ENCODE measurements around the gene EIF4E.
A peak's percentile ranks its signal among the peaks of the same experiment; 100 is the strongest.
"Not testable (repeated sequence)": the region's sequence is repeated elsewhere in the genome, so short reads cannot be mapped to it uniquely, and the experiment has no call there.

Gene EIF4E

GRCh38 chr4:98935633-98936032 is 6.7 kb upstream of the EIF4E start:
- Histone ChIP-seq H3K4me1 (ENCODE audit: insufficient read depth, low read length, severe bottlenecking) (peaks cover 7% of the 10 kb centered on the region), H3K4me3 (ENCODE audit: low read depth, low read length, poor library complexity, severe bottlenecking) (no peak overlapping the region), H3K9me3 (ENCODE audit: low read length) (no peaks in the 10 kb centered on the region), H3K9me2 (ENCODE audit: low read depth, low read length) (no peaks in the 10 kb centered on the region), H3K9ac (ENCODE audit: low read length) (no peak overlapping the region), H2AFZ (ENCODE audit: low read length) (no peak overlapping the region), H4K20me1 (ENCODE audit: insufficient read depth, low read length) (no peaks in the 10 kb centered on the region), H3K79me2 (ENCODE audit: insufficient read depth, low read length) (no peaks in the 10 kb centered on the region), H3K36me3 (ENCODE audit: insufficient read depth, low read length) (no peaks in the 10 kb centered on the region; the same call in 1 of the 2 replicates), H3K4me2 (ENCODE audit: low read length) (no peak overlapping the region), H3F3A (ENCODE audit: insufficient read depth, low read length) (no peaks in the 10 kb centered on the region), H3K27ac (ENCODE audit: low read depth, low read length, poor library complexity, severe bottlenecking) (no peak overlapping the region), H3K27me3 (ENCODE audit: insufficient read depth, low read length) (no peaks in the 10 kb centered on the region)
- no peak for TF ChIP-seq EZH2 (IDR thresholded peaks at IDR 0.05; ENCODE audit: borderline replicate concordance, low read length)
- no peak for TF ChIP-seq CTCF (IDR thresholded peaks at IDR 0.05; ENCODE audit: low read length)

DNA sequence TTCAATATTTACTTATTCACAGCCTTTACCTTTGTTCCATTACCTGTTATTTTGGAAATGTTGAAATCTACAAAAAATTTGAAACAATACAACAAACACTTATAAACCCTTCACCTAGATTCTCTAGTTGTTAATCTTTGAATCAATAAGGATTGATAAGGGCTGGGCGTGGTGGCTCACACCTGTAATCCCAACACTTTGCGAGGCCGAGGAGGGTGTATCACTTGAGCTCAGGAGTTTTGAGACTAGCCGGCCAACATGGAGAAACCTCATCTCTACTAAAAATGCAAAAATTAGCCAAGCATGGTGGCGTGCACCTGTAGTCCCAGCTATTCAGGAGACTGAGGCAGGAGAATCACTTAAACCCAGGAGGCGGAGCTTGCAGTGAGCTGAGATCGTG is 5.9 kb upstream of the EIF4E start:
- H3F3A ChIP-seq (ENCODE audit: insufficient read depth, low read length); H3K27ac ChIP-seq (ENCODE audit: low read depth, low read length, poor library complexity, severe bottlenecking); H4K20me1 ChIP-seq (ENCODE audit: insufficient read depth, low read length); H3K36me3 ChIP-seq (ENCODE audit: insufficient read depth, low read length); H2AFZ ChIP-seq (ENCODE audit: low read length); H3K9me2 ChIP-seq (ENCODE audit: low read depth, low read length); H3K4me3 ChIP-seq (ENCODE audit: low read depth, low read length, poor library complexity, severe bottlenecking); H3K9me3 ChIP-seq (ENCODE audit: low read length); H3K79me2 ChIP-seq (ENCODE audit: insufficient read depth, low read length); H3K9ac ChIP-seq (ENCODE audit: low read length); H3K4me2 ChIP-seq (ENCODE audit: low read length); H3K27me3 ChIP-seq (ENCODE audit: insufficient read depth, low read length): not testable (repeated sequence)
- peaks cover 12% of the 10 kb centered on the region for H3K4me1 ChIP-seq (ENCODE audit: insufficient read depth, low read length, severe bottlenecking)

GRCh38 chr4:98932539-98932938 is 3.6 kb upstream of the EIF4E start:
- no peaks in the 10 kb centered on the region; the same call in 1 of the 2 replicates for H3K36me3 ChIP-seq (ENCODE audit: insufficient read depth, low read length)
- no peak overlapping the region for H3K4me3 ChIP-seq (ENCODE audit: low read depth, low read length, poor library complexity, severe bottlenecking)
- no peaks in the 10 kb centered on the region for H3K27me3 ChIP-seq (ENCODE audit: insufficient read depth, low read length)
- no peaks in the 10 kb centered on the region for H3F3A ChIP-seq (ENCODE audit: insufficient read depth, low read length)
- H3K4me2 ChIP-seq (ENCODE audit: low read length): no peak overlapping the region
- no peak overlapping the region for H3K27ac ChIP-seq (ENCODE audit: low read depth, low read length, poor library complexity, severe bottlenecking)
- no peaks in the 10 kb centered on the region for H3K9me2 ChIP-seq (ENCODE audit: low read depth, low read length)
- TF ChIP-seq CTCF (IDR thresholded peaks at IDR 0.05; ENCODE audit: low read length) (no peak), EZH2 (IDR thresholded peaks at IDR 0.05; ENCODE audit: borderline replicate concordance, low read length) (no peak)
- no peaks in the 10 kb centered on the region for H4K20me1 ChIP-seq (ENCODE audit: insufficient read depth, low read length)
- H2AFZ ChIP-seq (ENCODE audit: low read length): no peak overlapping the region
- no peaks in the 10 kb centered on the region for H3K9me3 ChIP-seq (ENCODE audit: low read length)
- peaks cover 10% of the 10 kb centered on the region for H3K79me2 ChIP-seq (ENCODE audit: insufficient read depth, low read length)
- H3K4me1 ChIP-seq (ENCODE audit: insufficient read depth, low read length, severe bottlenecking): peaks cover 16% of the 10 kb centered on the region
- no peak overlapping the region for H3K9ac ChIP-seq (ENCODE audit: low read length)

- Histone ChIP-seq H3K4me3 (ENCODE audit: low read depth, low read length, poor library complexity, severe bottlenecking) (peak overlapping the region; percentile 84), H3K79me2 (ENCODE audit: insufficient read depth, low read length) (peaks cover 31% of the 10 kb centered on the region), H3K27me3 (ENCODE audit: insufficient read depth, low read length) (no peaks in the 10 kb centered on the region), H3K4me2 (ENCODE audit: low read length) (peak overlapping the region; percentile 77), H3K4me1 (ENCODE audit: insufficient read depth, low read length, severe bottlenecking) (peaks cover 27% of the 10 kb centered on the region), H2AFZ (ENCODE audit: low read length) (no peak overlapping the region), H3F3A (ENCODE audit: insufficient read depth, low read length) (no peaks in the 10 kb centered on the region), H4K20me1 (ENCODE audit: insufficient read depth, low read length) (no peaks in the 10 kb centered on the region), H3K9me2 (ENCODE audit: low read depth, low read length) (no peaks in the 10 kb centered on the region), H3K36me3 (ENCODE audit: insufficient read depth, low read length) (peaks cover 15% of the 10 kb centered on the region), H3K9ac (ENCODE audit: low read length) (no peak overlapping the region), H3K9me3 (ENCODE audit: low read length) (no peaks in the 10 kb centered on the region), H3K27ac (ENCODE audit: low read depth, low read length, poor library complexity, severe bottlenecking) (no peak overlapping the region)
- TF ChIP-seq CTCF (IDR thresholded peaks at IDR 0.05; ENCODE audit: low read length): no peak
- TF ChIP-seq EZH2 (IDR thresholded peaks at IDR 0.05; ENCODE audit: borderline replicate concordance, low read length): no peak
These were observed 1.5 kb upstream of the EIF4E start for GRCh38 chr4:98930311-98930865.

Measured in OCI-LY1 (cell line).